CD4-positive, alpha-beta T cell treated with Interleukin-15 for 4 hours (primary cell): Measurements from ENCODE around the gene GINS3.
A peak's percentile ranks its signal among the peaks of the same experiment; 100 is the strongest.

Source experiments
- DNase-seq: peaks from one replicate; pipeline ENCODE4 v3.0.0-alpha.2; 2020; ENCODE audit warnings: low spot score

Gene GINS3

DNA sequence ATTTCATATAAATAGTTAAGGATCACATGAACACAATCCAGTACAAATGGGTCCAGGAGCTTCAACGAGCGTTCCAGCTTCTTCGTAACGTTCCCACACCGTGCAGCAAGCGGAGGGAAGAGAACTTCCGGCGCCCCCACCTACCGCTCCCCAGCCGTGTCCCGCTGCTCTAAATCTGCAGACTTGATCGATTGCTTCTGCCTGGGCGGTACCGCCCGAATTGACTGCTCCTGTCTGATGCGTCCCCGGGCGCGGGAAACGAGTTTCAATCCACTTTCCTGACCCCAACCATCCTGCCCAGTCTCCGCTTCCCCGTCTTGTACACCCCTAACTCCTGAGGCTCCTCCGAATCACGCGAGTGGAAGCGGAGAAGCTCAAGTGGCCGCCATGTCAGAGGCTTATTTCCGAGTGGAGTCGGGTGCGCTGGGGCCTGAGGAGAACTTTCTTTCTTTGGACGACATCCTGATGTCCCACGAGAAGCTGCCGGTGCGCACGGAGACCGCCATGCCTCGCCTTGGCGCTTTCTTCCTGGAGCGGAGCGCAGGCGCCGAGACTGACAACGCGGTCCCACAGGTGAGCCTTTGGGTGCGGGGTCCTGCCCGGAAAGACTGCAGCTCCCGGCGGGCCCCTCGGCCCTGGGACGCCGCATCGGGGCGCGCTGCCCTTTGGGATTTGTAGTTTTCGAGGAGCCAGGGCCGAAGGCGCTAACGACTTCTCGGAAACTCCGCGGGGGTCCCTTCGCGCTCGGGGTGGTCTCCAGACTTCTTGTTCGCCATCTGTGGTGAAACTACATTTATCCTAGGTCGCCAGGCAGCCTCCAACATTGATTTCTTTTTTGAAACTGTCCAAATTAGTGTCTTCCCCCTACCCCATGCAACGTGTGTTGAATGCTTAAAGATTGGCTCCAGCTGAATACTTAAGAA lies at the start of gene GINS3:
Gene GINS3 (plus strand): TSS at position 257 of the 923 bp plus-strand sequence. CDS start 131 bp downstream, at position 388.
- DNase-seq: peak; percentile 83

DNA sequence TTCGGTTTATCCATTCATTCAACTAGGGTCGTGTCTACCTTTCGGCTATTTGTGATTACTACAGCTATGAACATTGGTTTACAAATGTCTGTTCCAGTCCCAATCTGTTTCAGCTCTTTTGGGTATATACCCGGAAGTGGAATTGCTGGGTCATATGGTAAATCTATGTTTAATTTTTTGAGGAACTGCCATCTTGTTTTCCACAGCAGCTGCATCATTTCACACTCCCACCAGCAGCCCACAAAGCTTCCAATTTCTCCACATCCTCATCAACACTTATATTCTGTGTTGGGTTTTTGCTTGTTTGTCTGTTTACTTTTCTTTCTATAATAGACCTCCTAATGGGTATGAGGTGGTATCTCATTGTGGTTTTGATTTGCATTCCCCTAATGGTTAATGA lies 48.7 kb upstream of the GINS3 start:
- no peak for DNase-seq

GRCh38 chr16:58345574-58346354 lies 46.5 kb upstream of the GINS3 start:
- DNase-seq: no peak

DNA sequence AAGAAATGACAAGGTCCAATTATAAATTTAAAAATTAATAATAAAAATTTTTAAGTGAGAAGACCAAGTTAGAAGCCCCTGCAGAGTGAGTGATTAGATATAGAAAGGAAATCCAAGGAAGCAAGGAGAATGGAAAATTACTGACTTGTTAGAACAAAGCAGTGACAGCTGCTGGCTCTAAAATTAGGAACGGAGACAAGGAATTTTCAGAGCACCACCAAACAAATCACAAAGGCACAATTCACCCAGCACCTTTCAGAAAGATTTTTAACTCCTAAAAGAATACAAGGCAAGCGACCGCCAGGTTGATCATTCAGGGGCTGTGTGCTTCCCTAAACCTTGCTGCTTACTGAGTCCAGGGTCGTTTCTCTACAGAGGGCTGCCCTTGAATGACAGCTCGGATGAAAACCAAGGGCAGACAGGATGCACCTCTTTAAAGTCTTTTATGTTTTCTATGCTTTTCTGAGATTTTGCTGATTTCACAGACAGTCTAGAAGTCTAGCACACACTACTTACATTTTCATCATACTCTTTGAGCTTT lies 45.4 kb upstream of the GINS3 start:
- DNase-seq: no peak

DNA sequence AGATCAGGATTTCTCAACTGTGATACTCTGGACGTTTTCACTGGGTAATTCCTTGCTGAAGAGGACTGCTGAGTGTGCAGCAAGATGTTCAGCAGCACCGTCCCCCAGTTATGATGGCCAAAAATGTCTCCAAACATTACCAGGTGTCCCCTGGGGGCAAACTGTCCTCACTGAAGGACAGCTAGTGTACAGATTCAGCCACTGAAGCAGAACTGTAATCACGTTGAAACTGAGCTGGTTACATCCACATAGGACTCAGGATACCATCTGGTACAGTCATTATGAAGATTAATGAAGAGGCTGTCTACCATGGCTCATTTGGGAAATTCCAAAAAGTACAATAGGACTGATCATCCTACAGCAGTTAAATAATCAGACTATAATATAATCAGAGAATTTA lies 43.3 kb upstream of the GINS3 start:
- no peak for DNase-seq

- no peak for DNase-seq
Measured at GRCh38 chr16:58352690-58353089, 39.6 kb upstream of the GINS3 start.

GRCh38 chr16:58360041-58360634 lies 32.1 kb upstream of the GINS3 start:
- no peak for DNase-seq

DNA sequence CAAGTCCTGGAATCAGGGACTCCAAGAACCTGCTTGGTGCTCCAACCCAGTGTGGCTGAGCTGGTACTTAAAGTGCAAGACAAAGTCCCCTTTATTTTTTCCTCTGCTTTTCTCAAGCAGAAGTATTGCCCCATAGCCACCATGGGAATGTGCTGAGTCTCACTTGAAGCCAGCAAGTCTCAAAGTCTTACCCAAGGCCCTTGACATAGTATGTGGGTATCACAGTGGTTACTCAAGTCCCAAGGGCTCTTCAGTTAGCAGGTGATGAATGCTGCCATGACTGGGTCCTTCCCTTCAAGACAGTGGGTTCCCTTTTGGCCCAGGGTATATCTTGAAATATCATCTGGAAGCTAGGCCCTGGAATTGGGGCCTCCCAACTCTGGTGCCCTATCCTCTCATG lies 30.5 kb upstream of the GINS3 start:
- DNase-seq: no peak

- DNase-seq: no peak
Measured at GRCh38 chr16:58363746-58364393, 28.4 kb upstream of the GINS3 start.

DNA sequence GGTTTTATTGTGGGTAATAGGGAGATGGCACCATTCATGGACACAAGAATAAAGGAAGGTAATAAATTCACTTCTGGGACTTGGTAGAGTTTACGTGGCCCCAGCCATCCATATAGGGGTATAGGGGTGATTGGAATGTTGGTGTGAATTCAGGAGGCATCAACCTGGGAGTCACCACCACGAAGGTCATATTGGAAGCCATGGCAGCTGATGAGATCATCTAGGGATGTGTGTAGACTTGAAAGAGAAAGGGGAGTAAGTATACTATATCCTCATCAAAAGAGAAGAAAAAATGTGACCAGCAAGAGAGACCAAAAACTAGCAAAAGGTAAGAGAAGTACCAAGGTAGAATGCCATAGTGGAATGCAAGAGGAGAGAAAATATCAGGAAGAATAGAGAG lies 26.6 kb upstream of the GINS3 start:
- no peak for DNase-seq

DNA sequence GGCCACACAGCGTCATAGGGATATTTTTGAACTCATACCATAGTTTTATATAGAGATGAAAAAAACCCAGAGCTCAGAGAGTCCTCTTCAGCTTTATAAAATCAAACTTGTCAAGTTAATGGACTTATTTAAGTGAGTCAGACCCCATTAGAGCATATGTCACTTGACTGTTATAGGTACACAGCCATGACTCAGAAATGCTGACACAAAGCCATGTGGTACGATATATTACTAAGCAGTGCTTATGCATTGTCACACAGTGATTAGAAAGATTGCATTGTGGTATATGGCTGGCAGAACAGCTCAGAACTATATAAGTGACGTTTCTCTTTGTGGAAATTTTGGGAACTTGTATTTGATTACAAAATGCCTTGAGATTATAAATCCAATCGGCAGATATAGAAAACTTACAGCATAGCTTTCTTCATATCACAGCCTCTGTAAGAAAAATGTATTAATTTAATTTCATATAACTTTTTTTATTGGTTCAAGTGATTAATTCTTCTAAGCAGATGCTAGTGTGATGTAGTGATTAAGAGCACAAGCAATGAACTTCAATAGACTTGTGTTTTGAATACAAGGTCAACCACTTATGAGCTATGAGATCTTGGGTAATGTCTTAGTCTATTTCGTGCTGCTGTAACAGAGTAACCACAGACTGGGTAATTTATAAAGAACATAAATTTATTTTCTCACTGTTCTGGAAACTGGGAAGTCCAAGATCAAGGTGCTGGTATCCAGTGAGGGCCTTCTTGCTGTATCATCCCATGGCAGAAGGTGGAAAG lies 25.8 kb upstream of the GINS3 start:
- DNase-seq: no peak

DNA sequence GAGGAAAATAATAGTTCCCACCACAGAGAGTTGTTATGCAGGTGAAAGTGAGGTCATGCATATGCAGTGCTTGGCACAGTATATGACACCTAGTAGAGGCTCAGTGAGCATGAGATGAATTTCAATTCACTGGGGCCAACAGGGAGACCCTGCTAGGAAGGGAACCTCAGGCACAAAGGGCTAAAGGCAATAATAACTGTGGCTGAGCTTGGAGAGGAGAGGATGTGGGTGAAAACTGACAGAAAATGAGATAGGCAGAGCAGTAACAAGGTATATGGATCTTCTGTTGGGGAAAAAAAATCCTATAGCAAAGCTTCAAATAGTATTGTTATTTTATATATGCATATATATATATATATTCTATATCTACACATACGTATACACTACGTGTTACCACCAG lies 25.0 kb upstream of the GINS3 start:
- no peak for DNase-seq

GRCh38 chr16:58371841-58372240 lies 20.4 kb upstream of the GINS3 start:
- no peak for DNase-seq

GRCh38 chr16:58375386-58375785 lies 16.9 kb upstream of the GINS3 start:
- DNase-seq: no peak

GRCh38 chr16:58377932-58378331 lies 14.3 kb upstream of the GINS3 start:
- no peak for DNase-seq

- no peak for DNase-seq
Measured at GRCh38 chr16:58378401-58378800, 13.9 kb upstream of the GINS3 start.

DNA sequence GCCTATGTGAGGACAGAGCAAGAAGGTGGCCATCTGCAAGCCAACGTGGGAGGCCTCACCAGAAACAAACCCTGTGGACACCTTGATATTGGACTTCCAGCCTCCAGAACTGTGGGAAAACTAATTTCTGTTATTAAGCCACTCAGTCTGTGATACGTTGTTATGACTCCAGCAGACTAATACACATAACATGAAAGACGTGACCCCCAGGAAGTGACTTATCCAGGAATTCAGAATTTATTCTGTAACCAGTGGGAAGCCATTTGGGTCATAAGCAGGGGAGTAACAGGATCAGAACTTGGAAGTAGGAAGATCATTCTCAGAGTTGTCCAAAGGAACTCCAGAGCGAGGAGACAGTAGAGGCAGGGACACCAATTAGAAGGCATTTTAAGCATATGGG lies 12.5 kb upstream of the GINS3 start:
- DNase-seq: no peak

DNA sequence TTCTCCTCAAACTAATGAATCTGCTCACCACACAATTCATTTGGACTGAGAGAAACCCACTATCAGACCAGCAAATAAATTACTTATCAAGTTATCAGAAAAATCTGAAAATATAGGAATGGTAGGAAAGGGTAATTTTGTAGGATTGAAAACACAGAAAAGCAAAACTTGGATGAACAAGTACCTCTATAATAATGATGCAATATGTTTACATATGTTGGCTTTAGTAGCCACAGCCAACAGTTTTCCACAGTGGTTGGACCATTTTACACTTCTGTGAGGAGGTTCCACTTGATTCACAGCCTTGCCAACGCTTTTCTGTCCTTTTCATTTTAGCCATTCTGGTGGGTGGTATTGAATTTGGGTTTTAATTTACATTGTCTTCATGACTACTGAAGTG lies 10.6 kb upstream of the GINS3 start:
- DNase-seq: no peak

DNA sequence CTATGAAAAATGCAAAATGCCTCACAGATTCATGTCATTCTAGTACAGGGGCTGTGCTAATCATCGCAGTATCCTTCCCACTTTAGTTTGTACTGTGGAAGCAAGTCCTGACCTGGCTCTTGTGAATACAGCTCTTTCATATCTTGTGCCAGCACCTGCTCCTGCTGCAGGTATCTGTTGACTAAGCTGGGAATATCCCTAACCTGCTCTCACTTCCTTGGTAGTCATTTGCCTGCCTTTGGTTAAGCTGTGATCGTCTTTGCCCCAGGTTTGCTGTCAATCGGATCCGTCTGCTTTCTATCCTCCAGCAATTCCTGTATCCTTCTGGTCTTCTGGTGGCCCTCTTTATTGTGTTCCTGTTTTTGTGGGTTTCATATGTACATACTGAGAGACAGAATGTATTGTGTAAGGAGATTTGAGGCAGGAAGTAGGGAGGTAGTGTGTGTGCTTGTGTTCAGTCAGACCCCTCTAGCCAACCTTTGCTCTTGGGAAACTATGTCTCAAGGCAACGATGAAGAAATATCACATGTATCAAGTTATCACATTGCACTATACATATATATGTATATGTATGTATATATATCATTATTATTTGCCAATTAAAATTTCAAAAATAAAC lies 7.7 kb upstream of the GINS3 start:
- DNase-seq: no peak

DNA sequence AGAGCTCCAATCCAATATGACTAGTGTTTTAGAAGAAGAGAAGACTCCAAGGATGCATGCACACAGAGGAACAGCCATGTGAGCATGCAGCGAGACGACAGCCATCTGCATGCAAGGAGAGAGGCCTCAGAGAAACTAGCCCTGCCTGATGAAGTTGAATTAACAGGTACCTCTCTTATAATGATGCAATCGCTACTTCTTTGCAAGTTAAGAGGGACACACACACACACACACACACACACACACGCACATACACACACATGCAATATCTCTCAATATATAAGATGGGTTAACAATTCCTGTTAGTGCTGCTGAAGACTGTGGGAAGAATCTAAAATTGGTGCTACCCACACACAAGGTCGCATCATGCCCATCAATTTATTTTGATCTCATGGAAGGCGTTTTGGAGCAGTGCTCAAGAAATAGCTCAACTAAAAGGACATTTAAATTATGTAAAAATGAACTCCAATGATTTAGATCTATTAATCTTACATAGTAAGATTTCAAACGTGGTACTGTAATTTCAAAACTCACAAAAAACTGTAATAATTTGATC lies 7.0 kb upstream of the GINS3 start:
- no peak for DNase-seq
